OCI-LY1 (cell line): Measurements from ENCODE around the gene ELF2.
A peak's percentile ranks its signal among the peaks of the same experiment; 100 is the strongest.
"Not testable (repeated sequence)": the region's sequence is repeated elsewhere in the genome, so short reads cannot be mapped to it uniquely, and the experiment has no call there.

Source experiments
- H2AFZ ChIP-seq: fragments of 200-600 bp; sonication (generic), shearing (Covaris generic); 2 replicates; pipeline ENCODE4 v1.6.0; 2014; ENCODE audit warnings: antibody characterized with exemption, mild to moderate bottlenecking, low read length
- H3F3A ChIP-seq: fragments of 200-600 bp; sonication (generic), shearing (Covaris generic); 2 replicates; pipeline ENCODE4 v1.6.0; 2014; ENCODE audit warnings: mild to moderate bottlenecking, antibody characterized with exemption, low read length, moderate library complexity; ENCODE audit not compliant: insufficient read depth
- H3K27ac ChIP-seq: fragments of 200-600 bp; sonication (generic); 2 replicates; pipeline ENCODE4 v1.5.1; 2014; ENCODE audit warnings: low read length, mixed run types, mild to moderate bottlenecking, low read depth; ENCODE audit not compliant: poor library complexity, severe bottlenecking
- H3K27me3 ChIP-seq: fragments of 200-600 bp; sonication (generic); 2 replicates; pipeline ENCODE4 v1.6.0; 2014; ENCODE audit warnings: antibody characterized with exemption, mild to moderate bottlenecking, low read length, moderate library complexity; ENCODE audit not compliant: insufficient read depth
- H3K36me3 ChIP-seq: fragments of 200-600 bp; sonication (generic); 2 replicates; pipeline ENCODE4 v1.6.1; 2014; ENCODE audit warnings: mild to moderate bottlenecking, antibody characterized with exemption, low read length, moderate library complexity, mixed read lengths; ENCODE audit not compliant: insufficient read depth
- H3K4me1 ChIP-seq: fragments of 200-600 bp; sonication (generic); 2 replicates; pipeline ENCODE4 v1.5.1; 2014; ENCODE audit warnings: mild to moderate bottlenecking, low read length, moderate library complexity; ENCODE audit not compliant: insufficient read depth, severe bottlenecking
- H3K4me2 ChIP-seq: fragments of 200-600 bp; sonication (generic), shearing (Covaris generic); 2 replicates; pipeline ENCODE4 v1.6.1; 2014; ENCODE audit warnings: low read length
- H3K4me3 ChIP-seq: fragments of 200-600 bp; sonication (generic); 2 replicates; pipeline ENCODE4 v1.5.1; 2014; ENCODE audit warnings: low read length, low read depth, mild to moderate bottlenecking, mixed read lengths; ENCODE audit not compliant: poor library complexity, severe bottlenecking
- H3K79me2 ChIP-seq: fragments of 200-600 bp; shearing (Covaris generic); 2 replicates; pipeline ENCODE4 v1.6.1; 2016; ENCODE audit warnings: mixed run types, low read length, mixed read lengths; ENCODE audit not compliant: insufficient read depth
- H3K9ac ChIP-seq: fragments of 200-600 bp; sonication (generic), shearing (Covaris generic); 2 replicates; pipeline ENCODE4 v1.6.1; 2014; ENCODE audit warnings: mild to moderate bottlenecking, low read length, mixed read lengths
- H3K9me2 ChIP-seq: fragments of 200-600 bp; sonication (generic), shearing (Covaris generic); 2 replicates; pipeline ENCODE4 v1.6.1; 2014; ENCODE audit warnings: low read depth, mild to moderate bottlenecking, low read length, mixed read lengths
- H3K9me3 ChIP-seq: fragments of 200-600 bp; shearing (Covaris generic); 2 replicates; pipeline ENCODE4 v1.6.1; 2014; ENCODE audit warnings: low read length, mixed read lengths
- H4K20me1 ChIP-seq: fragments of 200-600 bp; sonication (generic), shearing (Covaris generic); 2 replicates; pipeline ENCODE4 v1.6.0; 2016; ENCODE audit warnings: mild to moderate bottlenecking, low read length; ENCODE audit not compliant: insufficient read depth
- CTCF ChIP-seq: fragments of 200-600 bp; sonication (generic), shearing (Covaris generic); IDR thresholded peaks from 2 replicates; pipeline ENCODE4 v1.5.1; 2017; ENCODE audit warnings: mild to moderate bottlenecking, antibody characterized with exemption, low read length, moderate library complexity, mixed read lengths
- EZH2 ChIP-seq: fragments of 200-600 bp; sonication (generic), shearing (Covaris generic); IDR thresholded peaks from 2 replicates; pipeline ENCODE4 v1.8.0; 2017; ENCODE audit warnings: borderline replicate concordance, mixed run types, mild to moderate bottlenecking, antibody characterized with exemption, low read length, moderate library complexity, mixed read lengths

Gene ELF2

GRCh38 chr4:139221687-139222086 lies 44.7 kb upstream of the ELF2 start:
- Histone ChIP-seq H3K4me3 (no peak overlapping the region), H2AFZ (no peak overlapping the region), H4K20me1 (no peaks in the 10 kb centered on the region), H3K4me2 (no peak overlapping the region), H3K79me2 (no peaks in the 10 kb centered on the region), H3K4me1 (no peaks in the 10 kb centered on the region), H3K36me3 (no peaks in the 10 kb centered on the region), H3F3A (no peaks in the 10 kb centered on the region), H3K27me3 (no peaks in the 10 kb centered on the region), H3K27ac (no peak overlapping the region), H3K9ac (no peak overlapping the region), H3K9me3 (no peaks in the 10 kb centered on the region), H3K9me2 (no peaks in the 10 kb centered on the region)
- TF ChIP-seq CTCF (no peak), EZH2 (no peak)

- no peaks in the 10 kb centered on the region for H3K9me2 ChIP-seq
- no peak overlapping the region for H3K9ac ChIP-seq
- H3K4me3 ChIP-seq = no peak overlapping the region
- no peak overlapping the region for H3K4me2 ChIP-seq
- no peaks in the 10 kb centered on the region for H3F3A ChIP-seq
- no peaks in the 10 kb centered on the region for H3K36me3 ChIP-seq
- no peak overlapping the region for H2AFZ ChIP-seq
- H3K9me3 ChIP-seq = no peaks in the 10 kb centered on the region
- H3K27ac ChIP-seq = no peak overlapping the region
- no peaks in the 10 kb centered on the region for H3K27me3 ChIP-seq
- H3K79me2 ChIP-seq = no peaks in the 10 kb centered on the region
- H4K20me1 ChIP-seq = no peaks in the 10 kb centered on the region
- peaks cover 9% of the 10 kb centered on the region for H3K4me1 ChIP-seq
- TF ChIP-seq CTCF = no peak
Measured at GRCh38 chr4:139219450-139220055, 42.5 kb upstream of the ELF2 start.

- H3K9ac ChIP-seq = 0 out of 2 replicates have a peak overlapping the region, but pooled peaks have one; percentile 2
- no peaks in the 10 kb centered on the region for H3K9me3 ChIP-seq
- peak overlapping the region; percentile 27; the same call in 1 of the 2 replicates for H3K4me2 ChIP-seq
- H3K4me1 ChIP-seq = peaks cover 23% of the 10 kb centered on the region
- H4K20me1 ChIP-seq = no peaks in the 10 kb centered on the region
- H3K9me2 ChIP-seq = no peaks in the 10 kb centered on the region
- no peaks in the 10 kb centered on the region for H3K79me2 ChIP-seq
- H3K27ac ChIP-seq = peak overlapping the region; percentile 79
- H3F3A ChIP-seq = no peaks in the 10 kb centered on the region
- no peak overlapping the region for H3K4me3 ChIP-seq
- H3K36me3 ChIP-seq = no peaks in the 10 kb centered on the region
- H3K27me3 ChIP-seq = no peaks in the 10 kb centered on the region
- TF ChIP-seq CTCF (no peak), EZH2 (no peak)
- no peak overlapping the region for H2AFZ ChIP-seq
Measured at GRCh38 chr4:139214039-139214534, 37.1 kb upstream of the ELF2 start.

GRCh38 chr4:139213633-139214032 lies 36.6 kb upstream of the ELF2 start:
- not testable (repeated sequence) for H3K4me3 ChIP-seq, H2AFZ ChIP-seq, H3K36me3 ChIP-seq, H3K9me2 ChIP-seq, H3F3A ChIP-seq, H4K20me1 ChIP-seq, H3K27me3 ChIP-seq, H3K9me3 ChIP-seq, H3K79me2 ChIP-seq
- Histone ChIP-seq H3K4me2 (peak overlapping the region; percentile 27; the same call in 1 of the 2 replicates), H3K9ac (0 out of 2 replicates have a peak overlapping the region, but pooled peaks have one; percentile 2), H3K27ac (peak overlapping the region; percentile 79), H3K4me1 (peaks cover 28% of the 10 kb centered on the region)
